ENCODE results near the gene PAX3. TPM values are rescaled to one million over a fixed set of nuclear protein-coding genes. Genes with fewer than 3 reads are reported as not detected.

The PAX3 gene
- total and polyA plus RNA-seq, 12 donors = not detected

- H3K27ac ChIP-seq = no peak overlapping the region
- no peak for DNase-seq
- peaks cover 13% of the 10 kb centered on the region for H3K27me3 ChIP-seq
- intact Hi-C loops (cut with DNase I) = no loop called here
- TF ChIP-seq POLR2A (IDR thresholded peaks at IDR 0.05) (no peak), CTCF (IDR thresholded peaks at IDR 0.05) (no peak)
- no peaks in the 10 kb centered on the region for H3K36me3 ChIP-seq (replicated peaks in 1 of 2)
- H3K9me3 ChIP-seq (replicated peaks in 1 of 3) = peaks cover 0 to 6% (median 0%) of the 10 kb centered on the region in 3 donors
- H3K4me3 ChIP-seq = no peak overlapping the region
- H3K4me1 ChIP-seq (replicated peaks in 1 of 2) = no peaks in the 10 kb centered on the region
- WGBS, 4 donors = 32 to 37% (median 35%) methylated on average over 9 of the region's 9 CpGs
These were observed 29.7 kb downstream of the PAX3 start for GRCh38 chr2:222269132-222269531.

GRCh38 chr2:222268311-222268990 lies 30.3 kb downstream of the PAX3 start:
- intact Hi-C loops (cut with DNase I) = no loop called here
- WGBS, 4 donors = 28 to 41% (median 35%) methylated on average over 16 of the region's 16 CpGs
- H3K4me1 ChIP-seq (replicated peaks in 1 of 2) = no peaks in the 10 kb centered on the region
- TF ChIP-seq CTCF (IDR thresholded peaks at IDR 0.05) (no peak), POLR2A (IDR thresholded peaks at IDR 0.05) (no peak)
- H3K9me3 ChIP-seq (replicated peaks in 1 of 3) = peaks cover 0 to under 1% (median 0%) of the 10 kb centered on the region in 3 donors
- no peak overlapping the region for H3K27ac ChIP-seq
- no peak for DNase-seq
- no peak overlapping the region for H3K4me3 ChIP-seq
- H3K36me3 ChIP-seq (replicated peaks in 1 of 2) = no peaks in the 10 kb centered on the region
- H3K27me3 ChIP-seq = peaks cover 13% of the 10 kb centered on the region

GRCh38 chr2:222264791-222265320 lies 33.9 kb downstream of the PAX3 start:
- TF ChIP-seq POLR2A (IDR thresholded peaks at IDR 0.05) (no peak), CTCF (IDR thresholded peaks at IDR 0.05) (no peak)
- DNase-seq = no peak
- H3K27me3 ChIP-seq = peaks cover 10% of the 10 kb centered on the region
- WGBS, 4 donors = 57 to 68% (median 65%) methylated on average over 4 of the region's 4 CpGs
- H3K4me3 ChIP-seq = no peak overlapping the region
- H3K4me1 ChIP-seq (replicated peaks in 1 of 2) = no peaks in the 10 kb centered on the region
- H3K9me3 ChIP-seq (replicated peaks in 1 of 3) = no peaks in the 10 kb centered on the region
- no peak overlapping the region for H3K27ac ChIP-seq
- H3K36me3 ChIP-seq (replicated peaks in 1 of 2) = no peaks in the 10 kb centered on the region
- intact Hi-C loops (cut with DNase I) = no loop called here

GRCh38 chr2:222261504-222261903 lies 37.3 kb downstream of the PAX3 start:
- no peaks in the 10 kb centered on the region for H3K4me1 ChIP-seq (replicated peaks in 1 of 2)
- TF ChIP-seq POLR2A (IDR thresholded peaks at IDR 0.05) (no peak), CTCF (IDR thresholded peaks at IDR 0.05) (no peak)
- H3K36me3 ChIP-seq (replicated peaks in 1 of 2) = no peaks in the 10 kb centered on the region
- DNase-seq = no peak
- no peaks in the 10 kb centered on the region for H3K9me3 ChIP-seq (replicated peaks in 1 of 3)
- 57 to 75% (median 64%) methylated on average over 2 of the region's 2 CpGs for WGBS, 4 donors
- H3K27ac ChIP-seq = no peak overlapping the region
- H3K4me3 ChIP-seq = no peak overlapping the region
- intact Hi-C loops (cut with DNase I) = no loop called here
- peaks cover 6% of the 10 kb centered on the region for H3K27me3 ChIP-seq
